ENCODE results near the gene ZNF483.

Gene ZNF483

DNA sequence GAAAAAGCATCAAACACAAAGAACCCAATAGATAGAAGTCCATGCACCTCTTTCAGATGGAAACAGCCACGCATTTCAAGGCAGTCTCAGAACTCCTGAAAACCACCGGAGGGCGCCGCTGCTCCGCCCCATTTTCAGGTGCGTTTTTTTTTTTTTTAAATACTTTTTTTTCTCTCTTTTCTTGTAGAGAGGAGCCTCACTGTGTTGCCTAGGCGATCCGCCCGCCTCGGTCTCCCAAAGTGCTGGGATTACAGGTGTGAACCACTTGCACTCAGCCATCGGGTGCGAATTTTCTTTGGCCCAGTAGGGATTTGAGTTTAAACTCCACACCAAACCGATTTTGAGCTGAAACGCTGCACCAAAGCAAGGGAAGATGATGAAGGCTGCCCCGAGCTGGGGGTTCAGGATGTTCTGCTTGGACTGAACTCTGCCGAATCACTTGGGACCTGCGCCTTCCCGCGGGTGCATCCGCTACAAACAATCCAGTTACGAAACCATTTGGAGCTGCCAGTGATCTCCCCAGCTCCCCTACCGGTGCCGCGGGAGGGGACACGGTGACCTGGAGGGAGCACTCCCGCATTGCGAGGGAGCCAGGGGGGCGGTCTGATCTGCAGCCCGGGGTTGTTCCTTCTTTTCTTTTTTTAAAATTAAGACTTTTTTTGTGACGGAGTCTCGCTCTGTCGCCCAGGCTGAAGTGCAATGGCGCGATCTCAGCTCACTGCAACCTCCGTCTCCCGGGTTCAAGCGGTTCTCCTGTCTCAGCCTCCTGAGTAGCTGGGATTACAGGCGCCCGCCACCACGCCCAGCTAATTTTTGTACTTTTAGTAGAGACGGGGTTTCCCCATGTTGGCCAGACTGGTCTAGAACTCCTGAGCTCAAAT lies 73.1 kb downstream of the ZNF483 start:
- Histone ChIP-seq H3K4me1 (ENCODE audit: low read length) (no peaks in the 10 kb centered on the region), H3K9me3 (ENCODE audit: insufficient read depth, low read length) (no peaks in the 10 kb centered on the region), H3K27me3 (ENCODE audit: low read depth, low read length) (no peaks in the 10 kb centered on the region), H3K36me3 (replicated peaks; ENCODE audit: low read depth, low read length) (no peaks in the 10 kb centered on the region), H4K20me1 (ENCODE audit: insufficient read depth, low read length) (no peaks in the 10 kb centered on the region), H3K9ac (ENCODE audit: low read length) (peak overlapping the region; percentile 59), H3K4me2 (ENCODE audit: low read length) (peak overlapping the region; percentile 99), H3K4me3 (ENCODE audit: low read length) (peak overlapping the region; percentile 89), H3K27ac (ENCODE audit: low read length) (no peak overlapping the region), H2AFZ (ENCODE audit: low read depth, low read length) (peak overlapping the region; percentile 96), H3K79me2 (ENCODE audit: low read length) (no peaks in the 10 kb centered on the region)
- TF ChIP-seq EZH2phosphoT487 (IDR thresholded peaks at IDR 0.05; ENCODE audit: low read depth) = no peak
- TF ChIP-seq, protein P1, sequence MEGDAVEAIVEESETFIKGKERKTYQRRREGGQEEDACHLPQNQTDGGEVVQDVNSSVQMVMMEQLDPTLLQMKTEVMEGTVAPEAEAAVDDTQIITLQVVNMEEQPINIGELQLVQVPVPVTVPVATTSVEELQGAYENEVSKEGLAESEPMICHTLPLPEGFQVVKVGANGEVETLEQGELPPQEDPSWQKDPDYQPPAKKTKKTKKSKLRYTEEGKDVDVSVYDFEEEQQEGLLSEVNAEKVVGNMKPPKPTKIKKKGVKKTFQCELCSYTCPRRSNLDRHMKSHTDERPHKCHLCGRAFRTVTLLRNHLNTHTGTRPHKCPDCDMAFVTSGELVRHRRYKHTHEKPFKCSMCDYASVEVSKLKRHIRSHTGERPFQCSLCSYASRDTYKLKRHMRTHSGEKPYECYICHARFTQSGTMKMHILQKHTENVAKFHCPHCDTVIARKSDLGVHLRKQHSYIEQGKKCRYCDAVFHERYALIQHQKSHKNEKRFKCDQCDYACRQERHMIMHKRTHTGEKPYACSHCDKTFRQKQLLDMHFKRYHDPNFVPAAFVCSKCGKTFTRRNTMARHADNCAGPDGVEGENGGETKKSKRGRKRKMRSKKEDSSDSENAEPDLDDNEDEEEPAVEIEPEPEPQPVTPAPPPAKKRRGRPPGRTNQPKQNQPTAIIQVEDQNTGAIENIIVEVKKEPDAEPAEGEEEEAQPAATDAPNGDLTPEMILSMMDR (IDR thresholded peaks at IDR 0.05; ENCODE audit: low read depth, low read length) = peak; percentile 75

DNA sequence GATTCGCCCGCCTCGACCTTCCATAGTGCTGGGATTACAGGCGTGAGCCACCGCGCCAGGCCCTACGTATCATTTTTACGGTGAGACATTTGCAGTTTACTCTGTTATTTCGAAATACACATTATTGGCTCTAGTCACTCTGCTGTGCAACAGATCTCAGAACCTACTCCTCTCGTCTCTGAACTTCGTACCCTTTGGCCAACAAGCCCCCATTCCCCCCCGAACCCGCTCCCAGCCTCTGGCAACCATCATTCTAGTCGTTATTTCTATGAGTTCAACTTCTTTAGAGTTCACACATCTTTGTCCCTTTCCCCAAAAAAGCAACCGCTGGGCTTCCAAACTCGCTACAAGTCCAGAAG lies 73.7 kb downstream of the ZNF483 start:
- H3K9ac ChIP-seq (ENCODE audit: low read length) = no peak overlapping the region
- H3K9me3 ChIP-seq (ENCODE audit: insufficient read depth, low read length) = no peaks in the 10 kb centered on the region
- no peak overlapping the region for H3K27ac ChIP-seq (ENCODE audit: low read length)
- H3K4me3 ChIP-seq (ENCODE audit: low read length) = peak overlapping the region; percentile 89; the same call in 1 of the 2 replicates
- peak overlapping the region; percentile 99 for H3K4me2 ChIP-seq (ENCODE audit: low read length)
- no peaks in the 10 kb centered on the region for H4K20me1 ChIP-seq (ENCODE audit: insufficient read depth, low read length)
- TF ChIP-seq, protein P1 (IDR thresholded peaks at IDR 0.05; ENCODE audit: low read depth, low read length) = no peak
- TF ChIP-seq EZH2phosphoT487 (IDR thresholded peaks at IDR 0.05; ENCODE audit: low read depth) = no peak
- H3K27me3 ChIP-seq (ENCODE audit: low read depth, low read length) = no peaks in the 10 kb centered on the region
- H3K79me2 ChIP-seq (ENCODE audit: low read length) = no peaks in the 10 kb centered on the region
- no peak overlapping the region for H2AFZ ChIP-seq (ENCODE audit: low read depth, low read length)
- no peaks in the 10 kb centered on the region for H3K36me3 ChIP-seq (replicated peaks; ENCODE audit: low read depth, low read length)
- no peaks in the 10 kb centered on the region for H3K4me1 ChIP-seq (ENCODE audit: low read length)

DNA sequence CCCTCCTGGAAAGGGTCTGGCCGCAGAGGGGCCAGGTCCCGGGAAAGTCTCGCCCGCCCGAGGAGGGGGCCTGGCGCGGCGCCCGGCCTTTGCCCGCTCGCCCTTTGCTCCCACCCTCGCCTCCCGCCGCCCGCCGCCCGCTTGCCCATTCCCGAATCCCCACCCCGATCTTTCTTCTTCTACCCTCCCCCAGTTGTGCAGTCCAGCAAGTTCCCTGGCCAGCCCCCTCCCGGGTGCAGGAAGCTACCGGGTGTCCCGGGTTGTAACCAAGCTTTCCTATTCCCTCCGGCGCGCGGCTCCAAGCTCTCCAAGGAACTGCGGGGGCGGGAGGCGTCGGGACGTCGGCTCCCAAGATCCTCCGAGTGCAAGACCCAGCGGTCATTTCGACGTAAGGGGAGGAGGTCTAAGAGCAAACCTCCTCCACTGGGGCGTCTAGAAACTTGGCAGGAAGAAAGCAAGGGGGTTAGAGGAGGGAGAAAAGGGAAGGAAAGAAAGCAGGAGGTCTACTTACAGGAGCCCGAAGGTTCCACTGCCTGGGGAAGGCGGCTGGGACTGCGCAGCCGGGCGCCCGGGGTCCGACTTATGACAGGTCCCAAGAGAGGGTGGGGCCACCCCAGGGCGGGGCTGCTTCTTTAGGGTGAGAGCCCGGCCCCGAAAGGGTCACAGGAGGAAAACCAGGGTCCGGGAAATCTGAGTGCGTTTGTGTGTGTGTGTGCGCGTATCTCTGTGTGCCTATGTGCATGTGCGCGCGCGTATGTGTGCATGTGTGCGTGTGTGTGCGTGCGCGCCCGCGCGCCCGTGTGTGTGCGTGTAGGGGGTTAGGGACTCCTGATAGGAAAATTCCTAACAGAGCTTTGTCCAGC lies 74.3 kb downstream of the ZNF483 start, which contains the start of gene PTGR1:
PTGR1 (minus strand) TSS at position 556 of the 863 bp plus-strand sequence. CDS start 2,225 bp downstream, outside the sequence.
- Histone ChIP-seq H3K27me3 (ENCODE audit: low read depth, low read length) (no peaks in the 10 kb centered on the region), H3K79me2 (ENCODE audit: low read length) (no peaks in the 10 kb centered on the region), H3K27ac (ENCODE audit: low read length) (no peak within 1 kb of the TSS), H3K36me3 (replicated peaks; ENCODE audit: low read depth, low read length) (no peaks in the 10 kb centered on the region), H3K9me3 (ENCODE audit: insufficient read depth, low read length) (no peaks in the 10 kb centered on the region), H3K9ac (ENCODE audit: low read length) (no peak within 1 kb of the TSS), H3K4me1 (ENCODE audit: low read length) (no peaks in the 10 kb centered on the region), H4K20me1 (ENCODE audit: insufficient read depth, low read length) (no peaks in the 10 kb centered on the region), H3K4me3 (ENCODE audit: low read length) (peak within 1 kb of the TSS; percentile 89), H3K4me2 (ENCODE audit: low read length) (peak within 1 kb of the TSS; percentile 99), H2AFZ (ENCODE audit: low read depth, low read length) (no peak within 1 kb of the TSS)
- TF ChIP-seq, protein P1 (IDR thresholded peaks at IDR 0.05; ENCODE audit: low read depth, low read length) = no peak
- TF ChIP-seq EZH2phosphoT487 (IDR thresholded peaks at IDR 0.05; ENCODE audit: low read depth) = no peak

DNA sequence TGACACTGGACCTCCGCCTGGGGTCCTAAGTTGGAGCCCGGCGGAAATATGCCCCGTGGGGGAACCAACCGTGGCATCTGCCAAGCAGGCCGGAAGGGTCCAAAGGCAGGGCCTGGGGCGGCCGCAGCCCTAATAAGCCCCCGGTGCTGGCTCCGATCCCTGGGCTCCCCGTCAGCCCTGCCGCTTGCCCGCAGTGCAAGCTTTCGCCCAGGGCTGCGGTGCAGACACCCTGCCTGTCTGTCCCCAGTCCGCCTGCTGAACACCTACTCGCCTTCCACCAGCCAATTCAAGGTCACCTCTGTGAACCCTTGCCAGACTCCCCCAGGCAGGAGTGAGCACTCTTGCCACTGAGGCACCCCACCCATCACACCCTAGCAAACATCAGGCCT lies 75.0 kb downstream of the ZNF483 start:
- Histone ChIP-seq H3K4me2 (ENCODE audit: low read length) (no peak overlapping the region), H3K4me1 (ENCODE audit: low read length) (no peaks in the 10 kb centered on the region), H3K9ac (ENCODE audit: low read length) (no peak overlapping the region), H3K36me3 (replicated peaks; ENCODE audit: low read depth, low read length) (no peaks in the 10 kb centered on the region), H3K27me3 (ENCODE audit: low read depth, low read length) (no peaks in the 10 kb centered on the region), H2AFZ (ENCODE audit: low read depth, low read length) (no peak overlapping the region), H3K9me3 (ENCODE audit: insufficient read depth, low read length) (no peaks in the 10 kb centered on the region), H3K4me3 (ENCODE audit: low read length) (no peak overlapping the region), H3K27ac (ENCODE audit: low read length) (no peak overlapping the region), H3K79me2 (ENCODE audit: low read length) (no peaks in the 10 kb centered on the region), H4K20me1 (ENCODE audit: insufficient read depth, low read length) (no peaks in the 10 kb centered on the region)
- TF ChIP-seq, protein P1 (IDR thresholded peaks at IDR 0.05; ENCODE audit: low read depth, low read length) = no peak
- no peak for TF ChIP-seq EZH2phosphoT487 (IDR thresholded peaks at IDR 0.05; ENCODE audit: low read depth)
